GM19240 (cell line): ENCODE measurements around the gene E2F7.
A peak's percentile ranks its signal among the peaks of the same experiment; 100 is the strongest.

ENCODE experiments used
- DNase-seq: peaks from one replicate; pipeline ENCODE4 v3.0.0; 2011; ENCODE audit warnings: low spot score; ENCODE audit not compliant: insufficient read length

The E2F7 gene

GRCh38 chr12:77062846-77063461 lies 2.4 kb downstream of the E2F7 start:
- DNase-seq = no peak

GRCh38 chr12:77062396-77062795 lies 3.0 kb downstream of the E2F7 start:
- no peak for DNase-seq

- DNase-seq = no peak
Measured at GRCh38 chr12:77060883-77061240, 4.5 kb downstream of the E2F7 start.

- peak; percentile 20 for DNase-seq
Measured at GRCh38 chr12:77060136-77060882, 5.1 kb downstream of the E2F7 start.

- no peak for DNase-seq
Measured at GRCh38 chr12:77058740-77059139, 6.6 kb downstream of the E2F7 start.

GRCh38 chr12:77054851-77055250 lies 10.5 kb downstream of the E2F7 start:
- DNase-seq = no peak

GRCh38 chr12:77053259-77053658 lies 12.1 kb downstream of the E2F7 start:
- no peak for DNase-seq

GRCh38 chr12:77049767-77050353 lies 15.5 kb downstream of the E2F7 start:
- DNase-seq = no peak

GRCh38 chr12:77047341-77048109 lies 17.8 kb downstream of the E2F7 start:
- DNase-seq = no peak

GRCh38 chr12:77046468-77046867 lies 18.9 kb downstream of the E2F7 start:
- no peak for DNase-seq

- DNase-seq = no peak
Measured at GRCh38 chr12:77045183-77045582, 20.2 kb downstream of the E2F7 start.

- no peak for DNase-seq
Measured at GRCh38 chr12:77044721-77045120, 20.6 kb downstream of the E2F7 start.

- no peak for DNase-seq
Measured at GRCh38 chr12:77042833-77043232, 22.5 kb downstream of the E2F7 start.

GRCh38 chr12:77040231-77040630 lies 25.1 kb downstream of the E2F7 start:
- no peak for DNase-seq

GRCh38 chr12:77035226-77035625 lies 30.1 kb downstream of the E2F7 start:
- DNase-seq = no peak

- DNase-seq = no peak
Measured at GRCh38 chr12:77033658-77034536, 31.5 kb downstream of the E2F7 start.

- DNase-seq = no peak
Measured at GRCh38 chr12:77032406-77032805, 33.0 kb downstream of the E2F7 start.

GRCh38 chr12:77031745-77032144 lies 33.6 kb downstream of the E2F7 start:
- no peak for DNase-seq

- DNase-seq = no peak
Measured at GRCh38 chr12:77025782-77026314, 39.5 kb downstream of the E2F7 start.

- DNase-seq = no peak
Measured at GRCh38 chr12:77023501-77023900, 41.9 kb downstream of the E2F7 start.

- no peak for DNase-seq
Measured at GRCh38 chr12:77019920-77020319, 45.4 kb downstream of the E2F7 start.
